ENCODE measurements around the gene PDE3B. TPM values are rescaled to one million over a fixed set of nuclear protein-coding genes. Genes with fewer than 3 reads are reported as not detected.
"Not testable (repeated sequence)": the region's sequence is repeated elsewhere in the genome, so short reads cannot be mapped to it uniquely, and the experiment has no call there.

Gene PDE3B
- total RNA-seq, 3 donors from 2014 or later, result 14.1 to 177 (median 17.3) TPM

- no peak overlapping the region for H3K27ac ChIP-seq
- H3K4me3 ChIP-seq, result no peak overlapping the region
- no peaks in the 10 kb centered on the region for H3K36me3 ChIP-seq
- H3K27me3 ChIP-seq, result peaks cover 0 to 10% of the 10 kb centered on the region in 2 donors
- intact Hi-C loops (cut with DNase I; ENCODE audit: low total_unique reads), result no loop called here
- H3K4me1 ChIP-seq, result no peaks in the 10 kb centered on the region
- TF ChIP-seq, protein P1, sequence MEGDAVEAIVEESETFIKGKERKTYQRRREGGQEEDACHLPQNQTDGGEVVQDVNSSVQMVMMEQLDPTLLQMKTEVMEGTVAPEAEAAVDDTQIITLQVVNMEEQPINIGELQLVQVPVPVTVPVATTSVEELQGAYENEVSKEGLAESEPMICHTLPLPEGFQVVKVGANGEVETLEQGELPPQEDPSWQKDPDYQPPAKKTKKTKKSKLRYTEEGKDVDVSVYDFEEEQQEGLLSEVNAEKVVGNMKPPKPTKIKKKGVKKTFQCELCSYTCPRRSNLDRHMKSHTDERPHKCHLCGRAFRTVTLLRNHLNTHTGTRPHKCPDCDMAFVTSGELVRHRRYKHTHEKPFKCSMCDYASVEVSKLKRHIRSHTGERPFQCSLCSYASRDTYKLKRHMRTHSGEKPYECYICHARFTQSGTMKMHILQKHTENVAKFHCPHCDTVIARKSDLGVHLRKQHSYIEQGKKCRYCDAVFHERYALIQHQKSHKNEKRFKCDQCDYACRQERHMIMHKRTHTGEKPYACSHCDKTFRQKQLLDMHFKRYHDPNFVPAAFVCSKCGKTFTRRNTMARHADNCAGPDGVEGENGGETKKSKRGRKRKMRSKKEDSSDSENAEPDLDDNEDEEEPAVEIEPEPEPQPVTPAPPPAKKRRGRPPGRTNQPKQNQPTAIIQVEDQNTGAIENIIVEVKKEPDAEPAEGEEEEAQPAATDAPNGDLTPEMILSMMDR (IDR thresholded peaks at IDR 0.05), result no peak
- TF ChIP-seq POLR2AphosphoS5 (IDR thresholded peaks at IDR 0.05), result no peak
- no peak for TF ChIP-seq POLR2A (IDR thresholded peaks at IDR 0.05)
- no peak for DNase-seq (ENCODE audit: low spot score in 2 of 2)
- no peaks in the 10 kb centered on the region for H3K9me3 ChIP-seq
Measured at GRCh38 chr11:14656536-14657457, 13.2 kb downstream of the PDE3B start.

DNA sequence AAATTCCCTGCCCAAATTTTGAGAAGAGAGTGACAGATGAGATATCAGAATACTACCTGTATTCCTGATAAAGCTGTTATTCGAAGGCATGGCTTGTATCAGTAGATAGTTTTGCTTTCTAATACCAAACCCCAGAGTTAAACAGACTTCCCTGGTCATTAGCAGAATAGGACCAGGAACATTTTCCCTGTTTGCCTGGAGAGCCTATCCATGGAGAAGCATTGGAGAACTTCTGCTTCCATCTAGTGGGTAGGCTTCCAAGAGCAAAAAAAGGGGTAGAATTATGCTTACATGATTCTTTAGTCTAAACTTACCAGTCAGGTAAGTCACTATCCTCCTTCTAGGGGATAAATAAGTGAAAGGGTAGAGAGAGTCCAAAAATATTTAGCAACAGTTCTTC, 14.2 kb downstream of the PDE3B start:
- intact Hi-C loops (cut with DNase I; ENCODE audit: low total_unique reads), result no loop called here
- peaks cover 0 to 5% of the 10 kb centered on the region in 2 donors for H3K27me3 ChIP-seq
- TF ChIP-seq, protein P1 (IDR thresholded peaks at IDR 0.05), result no peak
- TF ChIP-seq POLR2A (IDR thresholded peaks at IDR 0.05) (no peak), POLR2AphosphoS5 (IDR thresholded peaks at IDR 0.05) (no peak)
- no peaks in the 10 kb centered on the region for H3K4me1 ChIP-seq
- no peak overlapping the region for H3K27ac ChIP-seq
- DNase-seq (ENCODE audit: low spot score in 2 of 2), result no peak
- H3K36me3 ChIP-seq, result no peaks in the 10 kb centered on the region
- no peak overlapping the region for H3K4me3 ChIP-seq
- H3K9me3 ChIP-seq, result no peaks in the 10 kb centered on the region

- intact Hi-C loops (cut with DNase I; ENCODE audit: low total_unique reads); H3K4me3 ChIP-seq; H3K27ac ChIP-seq; H3K36me3 ChIP-seq; H3K9me3 ChIP-seq; H3K4me1 ChIP-seq; H3K27me3 ChIP-seq; DNase-seq (ENCODE audit: low spot score in 2 of 2): not testable (repeated sequence)
Measured at GRCh38 chr11:14664926-14665325, 21.3 kb downstream of the PDE3B start.

- H3K4me1 ChIP-seq; H3K36me3 ChIP-seq; DNase-seq (ENCODE audit: low spot score in 2 of 2); H3K9me3 ChIP-seq; intact Hi-C loops (cut with DNase I; ENCODE audit: low total_unique reads); H3K27ac ChIP-seq; H3K27me3 ChIP-seq; H3K4me3 ChIP-seq: not testable (repeated sequence)
Measured at GRCh38 chr11:14667329-14667728, 23.7 kb downstream of the PDE3B start.

DNA sequence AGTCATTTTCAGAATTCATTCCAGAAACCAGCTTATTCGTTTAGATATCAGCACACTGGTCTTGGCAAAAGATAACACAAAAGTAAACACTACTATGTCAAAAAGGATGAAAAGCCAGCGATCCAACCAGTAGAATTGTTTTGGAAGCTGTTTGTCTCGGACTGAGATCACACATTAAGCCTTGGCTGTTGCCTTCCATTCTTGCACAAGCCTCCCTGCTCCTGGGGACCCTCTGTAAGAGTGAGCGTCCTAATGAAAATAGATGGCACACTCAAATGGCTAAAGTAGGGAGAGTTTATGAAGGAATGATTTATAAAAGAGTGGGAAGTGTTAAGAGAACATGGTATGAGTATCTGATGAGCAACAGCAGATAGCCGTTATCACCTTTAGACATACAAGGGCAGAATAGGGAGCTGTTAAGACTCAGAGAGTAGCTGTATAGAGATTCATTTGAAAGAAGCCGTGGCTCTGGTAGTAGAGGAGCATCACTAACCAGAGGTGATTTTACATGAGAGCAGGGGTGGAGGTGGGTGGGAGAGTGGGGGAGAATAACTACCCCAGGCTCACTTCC, 25.2 kb downstream of the PDE3B start:
- DNase-seq (ENCODE audit: low spot score in 2 of 2), result no peak
- Histone ChIP-seq H3K4me1 (no peaks in the 10 kb centered on the region), H3K36me3 (no peaks in the 10 kb centered on the region), H3K9me3 (no peaks in the 10 kb centered on the region), H3K27ac (no peak overlapping the region), H3K27me3 (no peaks in the 10 kb centered on the region), H3K4me3 (no peak overlapping the region)
- intact Hi-C loops (cut with DNase I; ENCODE audit: low total_unique reads), result no loop called here
- no peak for TF ChIP-seq POLR2A (IDR thresholded peaks at IDR 0.05)
- no peak for TF ChIP-seq POLR2AphosphoS5 (IDR thresholded peaks at IDR 0.05)
- TF ChIP-seq, protein P1 (IDR thresholded peaks at IDR 0.05), result no peak

GRCh38 chr11:14669499-14669898, 25.9 kb downstream of the PDE3B start:
- Histone ChIP-seq H3K36me3 (no peaks in the 10 kb centered on the region), H3K4me3 (no peak overlapping the region), H3K9me3 (no peaks in the 10 kb centered on the region), H3K4me1 (no peaks in the 10 kb centered on the region), H3K27me3 (no peaks in the 10 kb centered on the region), H3K27ac (no peak overlapping the region)
- no peak for DNase-seq (ENCODE audit: low spot score in 2 of 2)
- TF ChIP-seq POLR2AphosphoS5 (IDR thresholded peaks at IDR 0.05), result no peak
- TF ChIP-seq POLR2A (IDR thresholded peaks at IDR 0.05), result no peak
- intact Hi-C loops (cut with DNase I; ENCODE audit: low total_unique reads), result no loop called here

All from breast epithelium (tissue), 4 donors.